Measurements from ENCODE around the gene APBA1. TPM values are rescaled to one million over a fixed set of nuclear protein-coding genes. Genes with fewer than 3 reads are reported as not detected.

Gene APBA1
- total and polyA plus RNA-seq, 2 donors (not counting 1 experiment from before 2014, with no cell fraction given) = 0.01 to 0.05 TPM

- no peak for TF ChIP-seq EZH2 (IDR thresholded peaks at IDR 0.05; ENCODE audit: borderline replicate concordance, insufficient read depth, low read depth, low read length, poor library complexity, severe bottlenecking)
- Histone ChIP-seq H3K79me2 (ENCODE audit: control insufficient read depth, insufficient read depth, low read length) (no peaks in the 10 kb centered on the region), H3K9me3 (ENCODE audit: control extremely low read depth in 1 of 3, control insufficient read depth in 2 of 3, insufficient read depth in 1 of 3, low read length in 2 of 3) (no peaks in the 10 kb centered on the region), H3K4me2 (replicated peaks; ENCODE audit: low read depth, low read length, poor library complexity, severe bottlenecking) (no peak overlapping the region), H3K9ac (ENCODE audit: low read length) (no peak overlapping the region), H2AFZ (ENCODE audit: insufficient read depth, low read depth, low read length, poor library complexity, severe bottlenecking) (no peak overlapping the region), H4K20me1 (ENCODE audit: control insufficient read depth, insufficient read depth, low read length, poor library complexity, severe bottlenecking) (no peaks in the 10 kb centered on the region), H3K27ac (ENCODE audit: low read length in 2 of 2) (no peak overlapping the region), H3K36me3 (replicated peaks in 1 of 2; ENCODE audit: control extremely low read depth in 1 of 2, control insufficient read depth in 1 of 2, extremely low read depth in 1 of 2, insufficient read depth in 2 of 2, low read length in 1 of 2) (no peaks in the 10 kb centered on the region), H3K4me3 (ENCODE audit: control extremely low read depth in 1 of 5, extremely low read depth in 1 of 5, insufficient read depth in 1 of 5, low read depth in 2 of 5, low read length in 4 of 5) (no peak overlapping the region), H3K27me3 (replicated peaks in 1 of 4; ENCODE audit: control extremely low read depth in 1 of 4, control insufficient read depth in 3 of 4, insufficient read depth in 4 of 4, low read length in 3 of 4) (no peaks in the 10 kb centered on the region), H3K4me1 (ENCODE audit: control insufficient read depth in 2 of 2, insufficient read depth in 2 of 2, low read length in 2 of 2) (no peaks in the 10 kb centered on the region)
- H3K4me3 Mint-ChIP-seq = no peak overlapping the region
- intact Hi-C loops (cut with micrococcal nuclease) = no loop called here
- no peak overlapping the region for H3K27ac Mint-ChIP-seq
- H3K27me3 Mint-ChIP-seq = no peaks in the 10 kb centered on the region
- ChIA-PET CTCF (interaction anchor here (1.0 kb wide), 1 partner anchor 12 kb away, joined by 3 read pairs; no protein-coding TSS in a partner anchor), POLR2A (no interaction called here)
- H3K4me1 Mint-ChIP-seq = no peaks in the 10 kb centered on the region
- 90% methylated on average over 11 of the region's 11 CpGs for WGBS (ENCODE audit: insufficient coverage)
- no peaks in the 10 kb centered on the region for H3K9me3 Mint-ChIP-seq (ENCODE audit: insufficient read depth)
- ATAC-seq (ENCODE audit: low read depth) (no peak), DNase-seq (no peak)
Measured at GRCh38 chr9:69432623-69433022, 239.5 kb downstream of the APBA1 start.

- H3K9me3 Mint-ChIP-seq (ENCODE audit: insufficient read depth) = no peaks in the 10 kb centered on the region
- WGBS (ENCODE audit: insufficient coverage) = 67% methylated on average over 1 of the region's 1 CpG
- no peaks in the 10 kb centered on the region for H3K36me3 ChIP-seq (replicated peaks in 1 of 2; ENCODE audit: control extremely low read depth in 1 of 2, control insufficient read depth in 1 of 2, extremely low read depth in 1 of 2, insufficient read depth in 2 of 2, low read length in 1 of 2)
- no peaks in the 10 kb centered on the region for H3K79me2 ChIP-seq (ENCODE audit: control insufficient read depth, insufficient read depth, low read length)
- no peak overlapping the region for H3K4me2 ChIP-seq (replicated peaks; ENCODE audit: low read depth, low read length, poor library complexity, severe bottlenecking)
- intact Hi-C loops (cut with micrococcal nuclease) = no loop called here
- H4K20me1 ChIP-seq (ENCODE audit: control insufficient read depth, insufficient read depth, low read length, poor library complexity, severe bottlenecking) = no peaks in the 10 kb centered on the region
- POLR2A ChIA-PET = no interaction called here
- H3K27me3 Mint-ChIP-seq = no peaks in the 10 kb centered on the region
- no peak overlapping the region for H3K4me3 Mint-ChIP-seq
- no peak overlapping the region for H3K27ac Mint-ChIP-seq
- no peak overlapping the region for H3K27ac ChIP-seq (ENCODE audit: low read length in 2 of 2)
- H3K4me3 ChIP-seq (ENCODE audit: control extremely low read depth in 1 of 5, extremely low read depth in 1 of 5, insufficient read depth in 1 of 5, low read depth in 2 of 5, low read length in 4 of 5) = no peak overlapping the region
- no peak overlapping the region for H3K9ac ChIP-seq (ENCODE audit: low read length)
- CTCF ChIA-PET = interaction anchor here (1.0 kb wide), 1 partner anchor 11 kb away, joined by 3 read pairs; no protein-coding TSS in a partner anchor
- H3K4me1 ChIP-seq (ENCODE audit: control insufficient read depth in 2 of 2, insufficient read depth in 2 of 2, low read length in 2 of 2) = no peaks in the 10 kb centered on the region
- H2AFZ ChIP-seq (ENCODE audit: insufficient read depth, low read depth, low read length, poor library complexity, severe bottlenecking) = no peak overlapping the region
- H3K4me1 Mint-ChIP-seq = no peaks in the 10 kb centered on the region
- DNase-seq = no peak
- ATAC-seq (ENCODE audit: low read depth) = no peak
- no peaks in the 10 kb centered on the region for H3K27me3 ChIP-seq (replicated peaks in 1 of 4; ENCODE audit: control extremely low read depth in 1 of 4, control insufficient read depth in 3 of 4, insufficient read depth in 4 of 4, low read length in 3 of 4)
- TF ChIP-seq EZH2 (IDR thresholded peaks at IDR 0.05; ENCODE audit: borderline replicate concordance, insufficient read depth, low read depth, low read length, poor library complexity, severe bottlenecking) = no peak
- TF ChIP-seq CTCF (IDR thresholded peaks at IDR 0.05) = no peak
- no peaks in the 10 kb centered on the region for H3K9me3 ChIP-seq (ENCODE audit: control extremely low read depth in 1 of 3, control insufficient read depth in 2 of 3, insufficient read depth in 1 of 3, low read length in 2 of 3)
Measured at GRCh38 chr9:69431777-69432176, 240.4 kb downstream of the APBA1 start.

Data from B cell (primary cell).